ENCODE results near the gene FILIP1L.

The FILIP1L gene

DNA sequence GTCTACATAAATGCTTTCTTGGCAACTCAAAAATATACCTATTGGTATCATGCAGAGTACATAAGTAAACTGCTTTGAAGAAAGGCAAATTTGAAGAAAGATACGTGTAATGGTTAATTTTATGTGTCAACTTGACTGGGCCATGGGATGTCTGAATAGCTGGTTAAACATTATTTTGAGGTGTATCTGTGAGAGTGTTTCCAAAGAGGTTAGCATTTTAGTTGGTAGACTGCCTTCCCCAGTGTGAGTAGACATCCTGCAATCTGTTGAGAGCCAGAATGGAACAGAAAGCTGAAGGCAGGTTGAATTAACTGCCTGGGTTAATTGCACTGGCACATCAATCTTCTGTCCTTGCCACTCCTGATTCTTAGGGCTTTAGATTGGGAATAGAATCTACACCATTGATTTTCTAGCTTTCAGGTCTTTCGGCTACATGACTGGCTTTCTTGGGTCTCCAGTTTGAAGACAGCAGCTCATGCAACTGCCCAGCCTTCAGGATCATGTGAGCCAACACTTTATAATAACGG, 198.3 kb downstream of the FILIP1L start:
- DNase-seq, result no peak

DNA sequence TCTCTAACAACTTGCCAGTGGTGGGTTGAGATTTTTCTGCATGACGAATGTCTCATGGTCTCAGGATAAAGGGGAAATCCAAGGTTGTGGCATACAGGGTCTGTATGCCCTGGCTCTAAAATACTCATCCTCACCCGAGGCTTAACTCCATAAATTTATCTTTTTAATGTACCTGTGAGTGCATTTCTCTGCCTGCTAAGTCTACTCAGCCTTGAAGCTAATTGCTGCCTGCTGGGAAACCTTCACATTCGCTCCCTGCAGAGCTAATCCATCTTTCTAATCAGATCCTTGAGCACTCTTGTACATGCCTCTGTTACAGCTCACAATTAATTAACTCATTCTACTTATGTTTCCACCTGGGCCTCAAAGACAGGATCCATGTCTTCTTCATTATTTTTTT, 202.9 kb downstream of the FILIP1L start:
- no peak for DNase-seq

DNA sequence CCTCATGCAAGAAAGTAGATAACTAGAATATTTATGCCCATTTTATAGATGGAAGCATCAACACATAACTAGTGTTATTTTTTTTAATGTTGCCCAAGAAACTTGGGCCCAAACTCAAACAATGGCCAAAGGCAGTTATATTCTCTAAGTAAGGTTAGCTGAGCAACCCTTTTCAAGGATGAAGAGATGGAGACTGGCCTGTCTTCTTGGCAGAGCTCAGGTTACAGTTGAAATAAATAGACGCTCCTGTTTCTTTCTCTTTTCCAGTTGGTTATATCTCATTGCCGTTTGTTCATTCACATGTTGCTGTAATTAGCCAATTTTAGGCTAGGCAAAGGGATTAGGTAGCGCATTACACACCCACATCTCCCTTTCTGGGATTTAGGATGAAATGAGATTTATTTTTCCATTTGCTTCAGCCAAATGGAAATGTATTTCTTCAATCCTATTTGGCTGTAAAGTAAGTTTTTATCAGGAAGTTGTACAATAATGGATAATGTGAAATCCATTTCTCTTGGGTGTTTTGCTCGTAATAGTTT, 203.5 kb downstream of the FILIP1L start:
- no peak for DNase-seq

DNA sequence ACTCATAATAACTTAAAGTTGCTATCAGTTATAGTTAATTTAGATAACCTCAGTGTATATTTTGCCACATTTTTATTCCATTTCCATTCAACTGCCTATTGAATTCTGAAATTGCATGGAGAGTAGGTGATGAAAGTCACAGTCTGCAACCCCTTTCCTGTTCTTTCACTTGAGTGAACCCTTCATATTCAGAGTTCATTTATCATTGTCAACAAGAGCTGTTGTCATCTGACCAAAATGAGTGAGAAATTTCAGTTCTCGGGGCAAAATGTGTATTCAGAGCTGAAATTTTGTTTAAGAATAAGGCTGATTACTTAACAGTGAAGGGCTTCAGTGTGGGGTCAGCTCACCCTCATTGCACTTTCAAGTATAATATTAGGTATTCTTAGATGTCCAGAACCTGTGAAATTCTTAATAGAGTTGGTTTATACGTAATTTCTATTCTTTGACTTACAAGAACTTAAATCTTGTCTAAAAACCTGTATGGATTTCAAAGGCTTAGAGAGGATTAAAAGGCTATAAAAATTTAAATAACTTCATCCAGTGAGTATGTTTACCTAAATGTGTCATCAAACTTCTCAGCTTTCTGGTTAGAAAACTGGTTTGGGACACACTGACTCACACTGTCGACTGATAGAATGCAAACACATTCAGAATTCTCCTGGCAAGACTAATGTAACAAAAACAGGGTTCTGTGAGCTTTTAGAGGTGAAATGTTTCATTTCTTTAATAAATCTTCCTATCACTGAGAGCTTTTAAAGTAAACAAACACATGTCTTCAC, 204.4 kb downstream of the FILIP1L start:
- DNase-seq, result no peak

DNA sequence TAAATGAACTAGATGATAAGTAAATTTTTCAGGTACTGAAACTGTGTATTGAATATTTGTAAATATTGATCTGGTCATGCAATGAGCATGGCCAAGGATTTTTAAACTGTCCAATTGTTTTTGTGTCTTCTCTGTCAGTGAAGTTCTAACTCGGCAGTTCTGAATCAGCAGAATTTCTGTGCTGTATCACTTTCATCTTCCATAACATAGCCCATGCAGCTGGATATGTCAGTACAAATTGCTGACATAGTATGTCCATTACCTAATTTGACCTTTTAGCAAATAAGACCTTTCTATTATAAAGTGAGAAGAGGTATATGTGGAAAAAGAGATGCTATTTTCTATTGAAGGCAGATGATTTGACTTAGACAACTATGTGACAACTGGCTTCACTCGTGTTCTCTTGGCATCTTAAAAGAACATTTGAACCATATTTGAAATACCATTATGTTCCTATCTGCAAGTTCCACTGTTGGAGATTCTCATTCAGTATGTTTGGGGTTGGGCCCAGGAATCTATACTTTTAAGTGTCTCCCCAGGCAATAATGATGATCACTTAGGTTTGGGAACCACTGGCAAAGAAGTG, 206.2 kb downstream of the FILIP1L start:
- no peak for DNase-seq

DNA sequence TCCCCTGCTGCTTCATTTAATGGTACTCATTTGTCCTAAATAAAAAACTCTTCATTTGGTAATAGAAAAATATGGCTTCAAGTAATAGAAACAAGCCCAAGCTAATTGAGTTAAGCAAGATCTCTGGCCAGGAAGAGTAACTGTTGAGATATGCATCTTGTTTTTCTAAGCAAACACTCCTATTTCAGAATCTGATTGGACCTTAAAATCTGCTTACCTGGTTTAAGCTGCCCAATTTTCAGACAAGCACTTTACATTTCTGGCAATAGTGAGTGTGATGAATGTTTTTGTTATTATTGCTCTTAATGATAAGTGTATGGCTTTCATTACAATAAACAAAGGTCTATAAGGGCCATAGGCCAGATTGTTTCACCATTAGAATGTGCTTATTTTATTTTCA, 210.4 kb downstream of the FILIP1L start:
- no peak for DNase-seq

DNA sequence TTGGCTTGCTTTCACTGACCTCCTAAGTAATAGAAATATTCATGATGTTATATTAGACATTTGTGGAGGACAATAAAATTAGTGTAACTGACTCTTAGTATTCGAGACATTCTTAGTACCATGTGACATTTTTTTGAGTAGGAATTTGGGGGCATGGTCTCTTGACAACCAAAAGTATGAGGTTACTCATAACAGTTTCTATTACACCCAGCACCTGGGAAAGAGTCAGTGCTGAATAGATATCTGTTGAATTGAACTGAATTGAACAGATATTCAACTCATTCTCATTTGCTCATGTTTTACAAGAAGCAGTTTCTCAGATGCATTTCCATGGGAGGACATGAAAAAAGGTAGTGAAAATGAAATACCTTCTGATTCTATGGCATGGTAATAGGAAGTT, 212.2 kb downstream of the FILIP1L start:
- DNase-seq, result no peak

DNA sequence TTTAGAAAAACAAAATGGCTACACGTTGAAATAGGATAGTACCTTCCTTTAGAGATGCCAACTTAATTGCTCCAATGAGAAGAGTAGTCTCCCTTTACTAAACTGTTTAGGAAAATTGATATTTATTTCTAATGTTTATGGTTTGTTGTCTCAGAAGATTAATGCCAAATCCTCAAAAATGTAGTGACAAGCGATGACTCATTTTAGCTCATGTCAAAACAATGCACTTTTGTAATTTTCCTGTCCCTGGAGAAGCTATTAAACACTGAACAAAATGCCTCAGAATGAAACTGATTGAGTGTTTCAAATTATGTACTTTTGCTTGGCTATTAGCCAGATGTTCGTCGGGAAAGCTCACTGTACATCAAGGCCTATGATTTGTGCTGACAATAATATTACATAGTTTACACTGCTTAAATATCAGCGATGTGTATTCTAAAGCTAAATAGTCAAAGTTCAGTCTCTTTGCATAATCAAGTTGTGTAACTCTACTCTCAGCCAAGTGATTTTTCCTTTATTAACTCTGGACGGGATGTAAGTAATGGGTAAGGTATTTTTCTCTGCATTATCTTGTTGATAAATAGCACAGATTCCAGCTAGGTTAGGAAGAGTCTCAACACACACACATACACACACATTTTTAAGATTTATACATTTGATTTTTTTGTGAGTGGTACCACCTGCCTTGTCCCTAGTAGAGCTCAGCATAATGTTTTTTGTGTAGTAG, 212.9 kb downstream of the FILIP1L start:
- no peak for DNase-seq

DNA sequence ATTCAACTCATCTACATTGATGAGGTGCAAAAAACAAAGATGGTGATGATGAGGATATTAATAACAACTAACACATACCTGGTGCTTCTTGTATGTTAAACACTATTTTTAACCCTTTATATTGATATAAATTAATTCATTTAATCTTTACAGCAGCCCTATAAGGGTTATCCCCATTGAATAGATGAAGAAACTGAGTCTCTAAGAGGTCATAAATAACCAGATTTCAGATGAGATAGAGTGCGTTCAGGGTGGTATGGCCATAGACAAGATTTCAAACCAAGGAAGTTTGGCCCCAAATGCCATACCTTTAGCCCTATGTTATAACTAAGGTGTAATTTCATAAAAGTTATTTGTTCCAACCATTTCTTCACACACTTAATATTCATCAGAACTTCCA, 214.1 kb downstream of the FILIP1L start:
- DNase-seq, result no peak

DNA sequence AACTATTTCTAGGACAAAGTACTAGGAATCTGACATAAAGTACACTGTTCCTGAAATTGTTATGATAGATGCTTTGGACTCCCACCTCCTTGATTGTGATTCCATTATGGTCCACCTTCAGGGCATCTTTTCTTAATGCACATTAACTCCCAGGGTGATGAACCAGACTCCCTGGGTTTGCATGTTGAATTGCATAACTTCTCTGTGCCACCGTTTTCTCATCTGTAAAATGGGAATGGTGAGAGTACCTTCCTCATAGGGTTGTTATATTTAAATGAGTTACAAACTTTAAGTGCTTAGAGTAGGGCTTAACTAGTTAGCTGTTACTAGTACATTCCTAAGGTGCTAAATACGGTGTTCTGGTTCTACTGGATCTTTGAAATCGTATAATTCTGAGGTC, 214.7 kb downstream of the FILIP1L start:
- DNase-seq, result no peak

DNA sequence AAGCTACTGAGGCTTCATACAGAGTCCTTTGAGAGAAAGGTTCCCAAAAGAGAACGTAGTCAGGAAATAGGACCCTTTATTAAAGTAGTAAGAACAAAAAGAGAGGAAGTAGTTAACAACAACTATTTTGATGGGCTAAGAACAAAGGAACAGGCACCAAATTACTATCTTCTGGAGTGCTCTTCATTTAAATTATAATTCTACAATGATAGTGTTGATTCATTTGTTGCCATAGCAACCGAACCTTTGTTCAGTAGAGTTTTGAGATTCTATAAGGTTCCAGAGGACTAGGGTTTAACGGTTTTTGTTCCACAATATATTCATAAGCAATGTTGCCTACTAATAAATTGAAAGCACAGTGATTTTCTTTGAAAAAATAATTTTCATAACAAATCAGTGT, 217.8 kb downstream of the FILIP1L start:
- DNase-seq, result no peak

DNA sequence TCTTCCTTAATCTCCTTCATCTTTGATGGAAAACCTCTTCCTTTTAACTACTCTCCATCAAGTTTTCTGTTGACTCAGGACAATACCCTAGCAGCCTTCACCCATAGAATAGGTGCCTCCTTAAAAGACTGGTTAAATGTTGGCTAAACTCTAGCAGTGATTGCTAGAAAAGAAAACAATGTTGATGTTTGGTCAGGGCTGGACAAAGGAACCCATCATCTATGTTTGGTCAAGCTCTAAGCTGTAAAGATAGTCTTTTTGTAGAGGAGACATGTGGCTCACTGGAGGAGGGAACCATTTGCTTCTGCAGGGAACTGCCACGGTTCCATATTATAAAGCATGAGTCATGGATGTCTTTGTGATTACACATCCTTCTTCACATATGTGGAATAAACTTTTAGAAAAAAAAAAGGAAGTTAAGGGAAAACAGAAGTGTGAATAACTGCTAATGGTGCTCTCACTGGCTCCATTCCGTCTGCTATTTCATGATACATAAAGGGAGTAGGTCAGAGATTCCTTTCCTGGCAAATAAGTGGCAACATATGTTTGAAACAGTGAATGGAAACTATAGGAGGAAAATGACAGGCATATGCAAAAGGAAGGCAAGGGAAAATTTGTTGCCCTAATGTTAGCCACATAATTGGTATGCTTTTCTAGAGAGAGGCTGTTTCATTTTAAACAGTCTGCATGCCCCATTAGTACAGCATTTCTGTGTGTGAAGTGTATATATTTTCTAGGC, 218.4 kb downstream of the FILIP1L start:
- DNase-seq, result no peak

DNA sequence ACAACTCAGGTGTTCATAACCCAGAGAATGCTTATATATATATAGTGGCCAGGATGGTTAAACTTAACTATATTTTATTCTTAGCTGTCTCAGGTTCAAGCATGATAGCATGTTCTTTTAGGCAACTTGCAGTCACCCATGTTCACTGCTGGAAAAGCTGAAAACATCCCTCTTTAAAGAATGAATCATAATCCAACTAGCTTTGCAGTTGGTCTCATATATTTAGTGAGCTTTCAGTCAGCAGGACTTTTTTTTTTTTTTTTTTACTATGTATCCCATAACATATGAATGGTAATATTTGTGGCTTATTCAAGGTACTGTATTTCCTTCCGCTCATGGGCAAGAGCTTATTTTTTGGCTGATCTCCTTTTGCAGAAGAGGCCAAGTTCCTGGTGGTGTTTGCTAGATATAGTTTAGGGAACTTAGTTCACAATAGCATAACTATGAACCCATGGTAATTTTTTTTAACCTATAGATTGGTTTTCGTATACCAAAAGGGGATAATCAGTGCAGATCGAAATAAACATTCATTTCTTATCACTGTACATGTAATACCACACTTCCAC, 219.1 kb downstream of the FILIP1L start:
- DNase-seq, result no peak

DNA sequence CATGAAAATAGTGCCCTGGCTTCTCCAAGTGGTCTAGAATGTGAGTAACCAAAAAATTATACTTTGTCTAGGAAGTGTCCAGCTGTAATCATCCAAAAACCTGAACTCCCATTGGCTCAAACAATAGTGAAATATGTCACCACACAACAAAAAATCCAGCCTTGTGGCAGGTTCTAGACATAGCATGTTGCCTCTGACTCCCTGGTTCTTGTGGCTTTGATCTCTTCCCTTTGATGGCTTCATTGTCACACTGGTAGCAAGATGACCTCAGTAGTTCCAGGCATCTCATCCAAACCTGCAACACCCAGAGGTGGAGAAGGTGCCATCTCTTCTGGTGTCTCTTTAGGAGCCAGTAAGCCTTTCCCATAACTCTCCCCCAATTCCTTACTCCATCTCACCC, 222.0 kb downstream of the FILIP1L start:
- DNase-seq, result no peak

DNA sequence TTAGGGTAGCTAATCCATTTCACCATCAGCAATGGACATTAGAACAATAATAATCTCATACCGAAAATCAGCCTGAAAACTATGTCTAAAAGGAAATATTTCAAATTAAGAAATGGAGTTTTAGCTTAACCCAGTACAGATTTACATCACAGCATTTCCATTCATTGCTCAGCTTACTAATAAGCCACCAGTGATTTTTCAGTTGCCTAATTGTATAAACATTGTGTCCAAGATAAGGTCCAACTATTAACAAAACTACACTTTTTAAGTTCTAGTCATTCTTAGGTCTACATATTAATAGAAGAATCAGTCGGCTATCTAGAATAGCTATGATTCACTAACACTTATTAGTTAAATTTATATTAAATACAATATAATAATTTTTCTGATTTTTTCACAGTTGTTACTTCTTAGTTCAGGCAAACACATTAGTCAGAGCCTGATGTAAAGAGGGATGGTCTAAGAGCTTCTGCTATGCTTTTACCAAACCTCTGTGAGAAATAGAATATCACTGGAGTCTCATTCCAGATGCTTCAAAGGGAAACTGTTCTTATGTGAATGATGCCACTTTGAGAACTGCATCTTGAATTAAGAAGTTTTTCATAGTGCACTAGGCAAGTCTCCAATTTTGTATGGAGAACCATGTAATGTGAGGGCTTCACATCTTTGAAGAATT, 222.6 kb downstream of the FILIP1L start:
- DNase-seq, result no peak

DNA sequence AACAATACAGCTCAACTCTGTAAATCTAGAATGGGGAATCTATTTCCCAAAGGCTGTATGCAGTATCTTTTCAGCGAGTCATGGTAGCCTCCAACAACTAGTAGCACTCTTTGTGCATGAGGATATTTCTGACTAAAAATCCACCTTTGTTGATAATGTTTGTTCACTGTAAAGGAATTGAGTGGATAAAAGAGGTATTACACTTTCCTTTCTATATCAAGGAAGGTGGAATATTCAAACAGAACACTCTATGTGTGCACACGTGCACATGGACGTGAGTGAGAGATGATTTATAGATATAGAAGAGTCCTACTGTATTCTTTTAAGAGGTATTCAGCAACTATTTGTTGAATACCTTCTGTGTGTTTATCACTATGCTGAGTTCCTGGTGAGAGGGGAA, 228.4 kb downstream of the FILIP1L start:
- DNase-seq, result no peak

DNA sequence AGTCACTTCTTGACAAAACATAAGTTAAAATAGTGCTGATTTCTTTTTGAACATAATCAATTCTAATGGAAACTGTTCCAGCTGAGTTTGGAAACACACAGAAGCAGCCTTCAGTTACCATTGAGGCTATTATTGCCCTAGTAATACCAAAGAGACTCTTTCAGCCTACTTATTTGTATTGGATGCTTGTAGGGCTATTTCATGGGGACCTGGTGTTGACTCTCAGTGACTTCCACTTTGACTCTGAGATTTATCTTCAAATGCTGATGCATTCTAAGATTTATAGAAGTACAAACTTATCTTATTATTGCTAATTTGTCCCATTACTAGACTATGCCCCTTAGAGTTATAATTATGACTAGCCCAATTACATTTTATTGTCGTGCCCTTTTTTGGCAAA, 229.2 kb downstream of the FILIP1L start:
- no peak for DNase-seq

DNA sequence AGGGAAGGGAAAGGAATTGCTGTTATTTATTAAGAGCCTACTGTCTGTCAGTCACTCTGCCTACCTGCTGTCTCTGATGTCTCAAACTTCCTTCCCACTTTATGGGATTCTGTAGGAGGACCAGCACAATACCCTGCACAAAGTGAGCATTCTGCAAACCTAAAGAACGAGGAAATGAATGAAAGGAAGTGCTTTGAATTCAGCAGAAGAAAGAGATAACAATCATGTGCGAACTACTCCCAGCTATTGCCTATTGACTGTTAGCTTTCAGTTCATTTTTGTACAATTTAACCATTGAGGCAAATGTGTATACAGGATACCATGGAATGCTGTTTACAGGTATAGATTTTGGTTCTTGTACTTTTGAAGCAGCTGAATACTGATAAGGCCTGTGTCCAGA, 229.8 kb downstream of the FILIP1L start:
- peak in 1 of 5 donors; percentile 39 for DNase-seq

DNA sequence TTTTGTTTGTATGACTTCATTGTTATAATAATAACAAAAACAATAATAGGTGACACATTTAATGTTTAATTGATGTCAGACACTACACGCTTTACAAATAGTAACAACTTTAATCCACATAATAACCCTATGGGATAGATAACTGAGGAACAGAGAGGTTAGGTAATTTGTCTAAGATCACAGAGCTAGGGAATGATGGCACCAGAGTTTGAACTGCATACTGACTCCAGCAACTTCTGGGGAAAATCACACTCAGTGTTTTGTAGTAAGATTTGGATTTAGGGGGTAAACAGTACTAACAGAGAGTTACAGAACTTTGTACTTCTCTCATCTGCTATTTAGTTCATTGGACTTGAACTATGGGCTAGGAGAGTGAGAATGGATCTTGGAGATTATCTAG, 230.6 kb downstream of the FILIP1L start:
- DNase-seq, result no peak

DNA sequence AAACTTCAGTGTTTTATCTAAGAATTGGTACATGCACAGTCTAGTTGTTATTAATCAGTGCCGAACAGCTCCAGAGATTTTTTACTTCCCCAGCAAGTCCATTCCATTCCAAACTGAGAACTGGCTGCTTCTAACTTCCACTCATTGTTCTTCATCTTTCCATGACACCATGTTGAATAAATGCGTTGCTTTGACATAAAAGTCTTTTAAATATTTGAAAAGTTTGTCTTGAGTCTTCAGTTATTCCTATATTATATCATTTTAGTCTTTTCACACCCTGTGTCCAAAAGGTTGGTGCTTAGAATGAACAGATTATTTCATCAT, 231.2 kb downstream of the FILIP1L start:
- DNase-seq, result no peak

DNA sequence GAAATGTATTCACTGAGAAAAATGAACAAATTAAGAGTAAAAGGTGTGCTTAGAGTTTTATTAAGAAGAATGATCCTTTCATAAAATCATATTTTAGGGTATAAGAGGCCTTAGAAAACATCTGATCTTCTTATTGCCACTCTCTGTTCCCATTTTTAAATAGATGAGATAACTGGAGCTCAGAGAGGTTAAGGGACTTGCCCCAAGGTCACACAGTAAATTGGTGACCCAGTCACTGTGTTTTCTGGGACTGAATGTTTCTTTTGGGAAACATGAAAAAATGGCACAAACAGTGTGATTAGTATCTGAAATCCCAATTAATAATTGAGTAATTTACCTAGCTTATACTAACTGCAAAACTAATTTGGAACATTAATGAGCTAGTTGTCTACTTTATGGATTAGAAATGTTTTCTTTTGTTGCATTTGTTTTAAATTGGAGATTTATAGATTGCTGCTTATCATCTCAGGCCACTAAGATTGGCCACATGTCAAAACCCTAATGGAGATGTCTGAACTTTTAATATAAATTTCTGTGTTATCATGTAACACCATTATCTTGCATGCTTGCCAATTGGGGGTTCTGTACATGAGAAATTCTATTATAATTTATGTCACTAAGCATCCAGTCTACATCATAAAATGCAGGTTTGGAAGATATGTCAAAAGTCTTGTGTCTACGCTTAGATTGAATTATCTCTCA, 231.7 kb downstream of the FILIP1L start:
- DNase-seq, result no peak
